HepG2 (cell line): ENCODE results near the gene C16orf95. TPM values are rescaled to one million over a fixed set of nuclear protein-coding genes. Genes with fewer than 3 reads are reported as not detected.
A peak's percentile ranks its signal among the peaks of the same experiment; 100 is the strongest.

Experiments
- AFF4 ChIP-seq: sonication (generic); formaldehyde crosslinking; IDR thresholded peaks from 2 replicates; pipeline ENCODE4 v1.4.0; 2020; ENCODE audit warnings: missing genetic modification reagents
- AHR ChIP-seq: IDR thresholded peaks from 2 replicates; pipeline ENCODE4 v1.6.1; 2018; ENCODE audit warnings: missing genetic modification reagents, missing compliant biosample characterization
- CHD2 ChIP-seq: IDR thresholded peaks from 2 replicates; pipeline ENCODE4 v1.6.1; 2011; ENCODE audit warnings: low read depth, low read length, improper control_type of control experiment
- CREB1 ChIP-seq, 2 experiments: fragments of 450-650 bp in 1 of 2; IDR thresholded peaks; 2 replicates each; pipeline ENCODE4 v1.6.1; 2016 to 2017; ENCODE audit warnings: control low read depth in 1 of 2, mild to moderate bottlenecking in 1 of 2, missing compliant biosample characterization in 1 of 2, missing genetic modification characterization in 1 of 2
- CREBL2 ChIP-seq: sonication (generic); formaldehyde crosslinking; IDR thresholded peaks from 2 replicates; pipeline ENCODE4 v1.8.1; 2023; ENCODE audit warnings: missing genetic modification reagents, mild to moderate bottlenecking, borderline replicate concordance
- DMAP1 ChIP-seq: IDR thresholded peaks from 2 replicates; pipeline ENCODE4 v1.6.1; 2016
- MXD4 ChIP-seq: IDR thresholded peaks from 2 replicates; pipeline ENCODE4 v1.6.1; 2016; ENCODE audit warnings: mild to moderate bottlenecking, missing biosample characterization, missing genetic modification reagents
- REL ChIP-seq: sonication (generic); formaldehyde crosslinking; conservative IDR thresholded peaks from 2 replicates; pipeline ENCODE4 v1.8.0; 2022; ENCODE audit warnings: mild to moderate bottlenecking, missing genetic modification reagents, moderate library complexity
- U2AF1 ChIP-seq: fragments of 200-400 bp; formaldehyde crosslinking; optimal IDR thresholded peaks from 2 replicates; pipeline ENCODE3; 2017; ENCODE audit warnings: mild to moderate bottlenecking, low read depth, low read length
- ZBTB20 ChIP-seq: sonication (generic); formaldehyde crosslinking; IDR thresholded peaks from 2 replicates; pipeline ENCODE4 v1.8.1; 2023; ENCODE audit warnings: missing genetic modification reagents, low read depth, mild to moderate bottlenecking, borderline replicate concordance
- ZNF180 ChIP-seq: sonication (generic); formaldehyde crosslinking; IDR thresholded peaks from 2 replicates; pipeline ENCODE4 v1.4.0; 2020; ENCODE audit warnings: low read depth, missing genetic modification reagents, borderline replicate concordance
- ZNF382 ChIP-seq: sonication (generic); formaldehyde crosslinking; IDR thresholded peaks from 2 replicates; pipeline ENCODE4 v1.5.0; 2020; ENCODE audit warnings: missing genetic modification reagents, mild to moderate bottlenecking, borderline replicate concordance
- ZNF609 ChIP-seq: sonication (generic); formaldehyde crosslinking; IDR thresholded peaks from 2 replicates; pipeline ENCODE4 v1.4.0; 2020; ENCODE audit warnings: mild to moderate bottlenecking, missing genetic modification reagents, borderline replicate concordance
- polyA plus RNA-seq, 8 experiments: library from polyadenylated mRNA; depleted of rRNA in 3 of 8; stranded (reverse) in 7 of 8; unstranded in 1 of 8; fragments of >200 nt; fragmentation: Illumina TruSeq in 4 of 8; extraction: Trizol in 4 of 8; gene quantifications; 2 replicates each; pipeline versions ENCODE4 v1.2.1 to v1.2.3, GENCODE V29; 2011 to 2016; ENCODE audit warnings: low read depth in 4 of 8, missing spikeins in 1 of 8, mixed read lengths in 1 of 8; ENCODE audit not compliant: insufficient read depth in 1 of 8
- total RNA-seq, 5 experiments: library from RNA; depleted of rRNA; stranded (reverse); fragments of >200 nt; fragmentation: Illumina TruSeq; extraction: Trizol; gene quantifications; 2 replicates each; pipeline ENCODE4 v1.2.3, GENCODE V29; 2016; ENCODE audit warnings: low read depth in 1 of 5

The C16orf95 gene
- total and polyA plus RNA-seq, 2 of the 13 experiments (the other 11 are each of a cell fraction or from before 2014, with no cell fraction given): 2.8 to 8.6 TPM

GRCh38 chr16:87316923-87317749, at the start of gene C16orf95 (continued):
- TF ChIP-seq ZNF609 (peak; percentile 56; the same call in 1 of the 2 replicates), MXD4 (peak; percentile 88), DMAP1 (CRISPR knock-in tag) (peak; percentile 94), AFF4 (no peak; the same call in 1 of the 2 replicates), CREBL2 (CRISPR knock-in tag) (no peak), ZNF180 (CRISPR knock-in tag) (no peak), ZNF382 (CRISPR knock-in tag) (no peak), REL (CRISPR knock-in tag) (no peak; the same call in 1 of the 2 replicates), ZBTB20 (peak; percentile 56; the same call in 1 of the 2 replicates), U2AF1 (peak; percentile 87), CHD2 (no peak), CREB1 (IDR thresholded peaks at IDR 0.05) (no peak; the same call in 1 of the 2 replicates), CREB1 (CRISPR knock-in tag; IDR thresholded peaks at IDR 0.05) (peak; percentile 83), AHR (CRISPR knock-in tag) (peak; percentile 92; the same call in 1 of the 2 replicates)
